ENCODE results near the gene ARL8A.

DNA sequence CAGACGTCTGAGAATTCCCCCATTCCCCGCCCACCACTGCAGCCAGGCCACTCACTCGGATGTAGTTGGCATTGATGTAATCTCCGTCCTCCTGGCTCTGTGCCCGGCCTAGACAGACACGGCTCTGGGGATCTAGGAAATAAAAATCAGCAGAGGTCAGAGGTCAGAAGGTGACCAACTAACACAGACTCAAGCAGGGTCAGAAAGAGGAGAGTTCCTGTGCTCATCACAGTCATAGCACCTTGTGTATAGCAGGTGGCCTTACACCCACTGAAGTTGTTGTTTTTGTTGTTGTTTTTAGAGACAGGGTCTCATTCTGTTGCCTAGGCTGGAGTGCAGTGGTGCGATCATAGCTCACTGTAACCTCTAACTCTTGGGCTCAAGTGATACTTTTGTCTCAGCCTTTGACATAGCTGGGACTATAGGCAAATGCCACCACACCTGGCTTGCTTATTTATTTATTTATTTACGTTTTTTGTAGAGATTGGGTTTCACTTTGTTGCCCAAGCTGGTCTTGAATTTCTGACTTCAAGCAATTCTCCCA, 11.0 kb upstream of the ARL8A start:
- TF ChIP-seq POLR2A (IDR thresholded peaks at IDR 0.05) (no peak), CTCF (IDR thresholded peaks at IDR 0.05 in 8 of 11, conservative IDR thresholded peaks at IDR 0.05 in 3 of 11) (no peak)
